CD4-positive, alpha-beta T cell treated with Interleukin-15 for 1 hour (primary cell): ENCODE results near the gene GNPTAB.
"Not testable (repeated sequence)": the region's sequence is repeated elsewhere in the genome, so short reads cannot be mapped to it uniquely, and the experiment has no call there.

Experiments used
- DNase-seq: peaks from one replicate; pipeline ENCODE4 v3.0.0-alpha.2; 2020

The GNPTAB gene

DNA sequence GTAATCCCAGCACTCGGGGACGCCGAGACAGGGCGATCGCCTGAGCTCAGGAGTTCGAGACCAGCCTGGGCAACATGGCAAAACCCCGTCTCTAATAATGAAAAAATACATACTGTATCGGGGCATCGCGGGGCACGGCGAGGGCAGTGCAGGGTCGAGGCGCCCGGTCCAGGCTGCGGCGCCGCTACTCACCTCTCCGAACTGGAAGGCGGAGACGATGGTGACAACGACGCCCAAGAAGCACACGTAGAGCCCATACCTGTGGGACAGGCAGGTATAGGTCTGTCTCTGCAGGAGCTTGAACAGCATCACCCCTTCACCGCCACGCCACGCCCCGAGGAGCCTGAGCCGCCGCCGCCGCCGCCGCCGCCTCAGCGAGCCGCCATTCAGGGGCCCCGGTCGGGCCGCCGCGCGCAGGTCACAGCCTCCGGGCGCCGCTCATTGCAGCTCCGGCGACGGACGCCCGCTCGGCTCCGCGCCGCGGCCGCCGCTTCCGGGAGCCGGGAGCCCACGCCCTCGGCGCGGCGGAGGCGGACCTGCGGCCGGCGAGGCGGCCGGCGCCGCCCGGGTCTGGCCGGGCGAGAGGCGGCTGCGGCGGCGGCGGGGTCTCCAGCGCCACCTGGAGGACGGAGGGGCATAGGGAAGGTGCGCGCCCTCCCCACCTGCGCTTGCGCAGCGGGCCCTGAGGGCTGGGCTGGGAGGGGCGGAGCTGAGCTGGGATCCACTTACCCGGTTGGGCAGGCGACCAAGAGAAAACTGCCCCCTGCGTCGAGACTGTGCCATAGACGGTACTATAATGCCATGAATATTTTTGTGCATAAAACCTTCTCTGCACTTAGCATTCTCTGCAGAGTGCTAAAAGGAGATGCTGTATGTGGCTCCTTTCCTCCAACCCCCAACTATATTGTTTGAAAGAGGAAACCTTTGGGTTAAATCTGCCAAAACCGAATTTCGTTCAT, at the start of gene GNPTAB:
TSS of gene GNPTAB (minus strand) at position 593 of the 959 bp plus-strand sequence. CDS start at position 309, 284 bp downstream.
- DNase-seq = peak; percentile 96

DNA sequence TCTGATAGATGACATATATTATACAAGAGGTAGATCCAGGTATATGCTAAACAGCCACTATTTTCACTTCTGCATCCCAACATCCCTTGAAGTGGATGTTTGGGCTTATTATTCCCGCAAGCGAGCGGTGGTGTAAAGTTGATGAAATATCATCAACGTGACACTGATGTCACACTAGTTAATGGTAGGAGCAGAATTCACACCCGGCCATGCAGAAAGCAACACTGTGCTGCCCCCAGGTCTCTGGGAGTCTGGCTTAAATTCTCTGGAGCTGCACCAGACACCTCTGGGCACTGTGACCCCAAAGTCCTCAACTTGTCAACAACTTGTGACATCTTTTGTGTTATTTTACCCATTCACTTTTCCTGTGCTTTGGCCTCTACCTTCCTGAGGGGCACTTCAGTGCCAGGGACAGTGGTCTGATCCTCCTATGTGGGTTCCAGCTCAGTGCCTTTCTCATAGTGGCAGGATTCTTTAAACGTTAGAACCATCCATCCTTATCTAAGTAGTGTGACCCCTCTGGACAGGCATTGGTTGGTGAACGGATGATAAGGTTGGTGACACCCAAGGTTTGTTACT, 47.6 kb upstream of the GNPTAB start:
- DNase-seq = no peak

GRCh38 chr12:101877806-101878242, 47.1 kb upstream of the GNPTAB start:
- DNase-seq = no peak

DNA sequence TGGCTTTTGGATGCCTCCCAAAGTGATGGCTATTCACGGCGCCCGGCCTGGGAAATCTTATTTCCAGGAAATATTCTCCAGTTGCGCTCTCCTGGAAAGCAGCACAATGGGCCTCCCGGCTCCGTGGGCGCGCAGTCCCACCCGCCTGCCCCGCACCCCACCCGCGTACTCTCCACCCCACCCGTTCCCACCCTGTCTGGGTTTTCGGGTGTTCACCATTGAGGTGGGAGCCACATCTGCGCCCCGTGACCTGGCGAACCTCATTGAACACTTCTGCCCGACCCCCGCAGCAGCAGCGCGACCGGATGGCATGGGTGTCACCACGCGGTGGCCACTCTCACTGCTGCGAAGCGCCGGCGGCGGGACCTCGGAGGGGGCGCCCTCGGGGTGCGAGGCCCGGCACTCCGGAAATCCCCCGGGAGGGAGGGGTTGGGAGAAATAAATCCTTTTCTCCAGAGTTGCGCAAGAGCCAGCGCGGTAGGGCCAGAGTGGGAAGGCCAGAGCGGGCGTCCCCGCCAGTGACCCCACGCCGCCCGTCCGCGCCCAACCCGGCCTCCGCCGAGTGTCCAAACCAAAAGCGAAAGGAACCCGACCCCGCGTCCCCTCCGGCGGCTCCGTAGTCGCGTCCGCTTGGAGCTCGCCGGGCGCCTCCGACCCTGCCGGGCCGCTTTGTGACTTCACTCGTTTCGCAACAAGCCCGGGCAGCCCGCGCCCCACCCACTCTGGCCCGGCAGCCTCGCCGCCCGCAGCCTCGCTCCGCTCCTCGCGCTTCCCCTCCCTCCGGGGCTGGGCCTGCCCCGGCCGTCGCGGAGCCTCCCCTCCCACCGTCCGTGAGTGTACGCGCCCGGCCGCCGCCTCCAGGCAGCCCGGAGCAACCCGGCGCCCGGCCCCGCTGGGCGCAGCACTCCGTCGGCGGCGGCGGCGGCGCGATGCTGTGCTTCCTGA, 46.4 kb upstream of the GNPTAB start, which contains the start of gene DRAM1:
TSS of gene DRAM1 (plus strand) at position 720 of the 945 bp plus-strand sequence. CDS start at position 930, 210 bp downstream.
- peak; percentile 88 for DNase-seq

GRCh38 chr12:101876322-101876860, 45.6 kb upstream of the GNPTAB start:
- DNase-seq = no peak

GRCh38 chr12:101875162-101875561, 44.4 kb upstream of the GNPTAB start:
- no peak for DNase-seq

GRCh38 chr12:101870925-101871324, 40.2 kb upstream of the GNPTAB start:
- DNase-seq = no peak

GRCh38 chr12:101867619-101868018, 36.9 kb upstream of the GNPTAB start:
- not testable (repeated sequence) for DNase-seq

DNA sequence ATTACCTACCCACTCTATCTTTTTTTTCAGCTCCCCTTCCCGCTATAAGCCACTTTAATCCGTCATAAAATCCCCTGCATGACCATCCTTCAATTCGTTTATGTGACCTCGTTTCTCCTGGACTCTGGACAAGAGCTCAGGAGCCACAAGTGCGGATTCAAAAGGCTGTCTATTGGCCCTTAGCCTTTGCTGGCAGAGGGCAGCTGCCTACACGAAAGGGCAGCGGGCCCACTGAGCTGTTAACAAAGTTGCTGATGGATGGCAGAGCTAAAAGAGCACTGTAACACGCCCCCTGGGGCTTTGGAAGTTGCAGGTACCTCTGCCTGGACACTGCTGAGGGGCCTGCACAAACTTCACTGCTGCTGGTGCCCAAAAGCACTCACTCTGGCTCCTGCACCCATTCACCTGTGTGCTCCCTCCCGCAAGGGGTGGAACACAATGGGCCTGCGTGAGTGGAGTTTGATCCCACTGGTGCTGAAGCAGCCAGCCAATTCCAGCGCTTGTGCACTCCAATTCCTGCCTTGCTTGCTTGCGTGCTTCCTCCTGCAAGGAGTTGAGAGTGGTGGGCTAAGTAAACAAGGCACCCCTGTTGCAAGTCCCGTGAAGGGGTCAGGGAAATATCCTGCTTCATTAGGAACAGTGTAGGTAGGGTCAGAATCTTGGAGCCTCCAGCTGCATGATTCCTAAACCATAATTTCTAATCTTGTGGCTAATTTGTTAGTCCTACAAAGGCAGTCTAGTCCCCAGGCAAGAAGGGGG, 36.0 kb upstream of the GNPTAB start:
- DNase-seq = no peak

DNA sequence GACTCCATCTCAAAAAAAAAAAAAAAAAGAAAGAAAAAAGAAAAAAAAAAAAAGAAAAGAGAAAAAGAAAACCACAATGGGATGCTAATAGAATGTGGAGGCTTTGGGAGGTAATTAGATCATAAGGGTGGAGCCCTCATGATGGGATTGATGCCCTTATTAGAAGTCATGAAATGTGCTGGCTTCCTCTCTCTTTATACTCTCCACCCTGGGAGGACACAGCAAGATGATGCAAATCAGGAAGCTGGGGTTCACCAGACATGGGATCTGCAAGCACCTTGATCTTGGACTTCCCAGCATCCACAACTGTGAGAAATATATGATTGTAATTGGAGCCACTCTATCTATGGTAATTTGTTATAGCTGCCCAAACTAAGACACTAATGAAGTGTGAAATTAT, 33.2 kb upstream of the GNPTAB start:
- no peak for DNase-seq

DNA sequence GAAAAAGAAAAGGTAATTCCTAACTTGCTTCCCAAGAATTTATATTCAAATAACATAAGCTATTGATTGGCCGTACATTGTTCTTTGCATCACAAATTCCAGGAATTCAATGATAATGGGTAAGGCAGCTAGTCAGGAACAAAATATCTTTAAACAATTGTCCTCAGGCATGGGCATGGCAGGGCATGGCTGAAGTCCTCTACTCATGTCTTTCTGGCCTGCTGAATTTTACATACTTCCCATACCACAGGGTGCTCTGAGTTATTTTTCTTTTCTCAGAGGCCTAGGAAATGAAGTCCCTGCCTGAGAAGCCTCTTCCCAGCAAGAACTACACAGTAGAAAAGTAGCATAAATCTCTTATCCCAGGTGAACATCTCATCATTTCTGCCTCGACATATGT, 31.5 kb upstream of the GNPTAB start:
- no peak for DNase-seq

GRCh38 chr12:101861688-101862087, 30.9 kb upstream of the GNPTAB start:
- DNase-seq = not testable (repeated sequence)

GRCh38 chr12:101859664-101860607, 29.2 kb upstream of the GNPTAB start:
- DNase-seq = no peak

DNA sequence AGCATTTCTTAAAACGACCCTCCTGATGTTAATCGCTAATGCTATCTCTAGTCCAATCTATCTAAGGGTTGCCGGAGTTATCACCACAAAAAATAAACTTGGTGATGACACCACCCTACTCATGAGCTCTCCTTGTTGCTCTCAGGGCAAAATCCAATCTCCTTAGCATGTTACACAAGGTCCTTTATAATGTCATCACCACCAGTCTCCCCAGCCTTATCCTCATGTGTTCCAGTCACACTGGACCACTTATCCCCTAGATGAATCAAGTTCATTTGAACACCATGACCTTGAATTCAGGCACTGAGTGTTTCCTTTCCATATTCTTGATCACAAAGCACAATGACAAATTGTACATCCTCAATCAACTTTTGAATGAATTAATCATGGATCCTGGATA, 27.6 kb upstream of the GNPTAB start:
- no peak for DNase-seq

GRCh38 chr12:101857043-101857558, 26.3 kb upstream of the GNPTAB start:
- DNase-seq = no peak

GRCh38 chr12:101856614-101857013, 25.9 kb upstream of the GNPTAB start:
- not testable (repeated sequence) for DNase-seq

GRCh38 chr12:101855976-101856375, 25.2 kb upstream of the GNPTAB start:
- DNase-seq = no peak

DNA sequence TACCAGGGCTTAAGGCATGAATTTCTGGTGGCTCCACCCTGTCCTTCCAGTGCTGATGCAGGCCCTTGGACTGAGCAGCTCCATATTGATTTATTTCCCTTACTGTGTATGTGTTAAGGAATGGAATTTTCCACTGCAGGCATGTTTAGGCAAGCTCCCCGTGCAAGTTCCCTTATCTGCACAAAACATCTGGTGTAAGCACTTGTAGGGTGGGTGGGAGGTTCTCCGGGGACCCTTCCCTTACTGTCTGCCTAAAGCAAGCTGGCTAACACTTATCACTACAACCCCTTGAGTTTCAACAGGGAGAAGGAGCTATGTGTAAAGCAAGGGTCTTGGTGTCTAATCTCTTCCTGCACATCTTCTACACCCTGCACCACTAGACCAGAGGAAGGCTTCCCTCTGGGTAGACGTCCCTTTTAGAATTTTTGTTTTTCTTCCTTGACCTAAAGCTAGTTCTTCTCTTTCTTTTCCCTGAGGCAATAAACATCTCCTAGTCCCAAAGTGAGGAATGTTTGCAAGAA, 24.7 kb upstream of the GNPTAB start:
- DNase-seq = no peak

GRCh38 chr12:101854747-101855146, 24.0 kb upstream of the GNPTAB start:
- DNase-seq = no peak

DNA sequence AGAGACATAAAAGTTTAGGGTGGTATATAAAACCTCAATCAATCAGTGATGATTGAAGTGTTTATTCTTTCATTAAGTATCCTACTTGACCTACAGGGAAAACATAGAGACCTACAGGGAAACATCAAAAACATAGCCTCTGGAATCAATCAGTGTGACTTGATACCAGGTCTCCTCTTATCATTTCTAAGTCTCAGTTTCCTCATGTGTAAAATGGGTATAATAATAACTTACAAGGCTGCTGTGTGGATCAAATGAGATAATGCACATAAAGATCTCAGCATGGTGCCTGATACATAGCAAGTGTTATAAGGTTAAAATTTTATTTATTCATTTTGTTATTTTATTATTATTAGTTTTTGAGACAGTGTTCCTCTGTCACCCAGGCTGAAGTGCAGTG, 22.2 kb upstream of the GNPTAB start:
- no peak for DNase-seq
